H1 (cell line): Measurements from ENCODE around the gene TRIM46. TPM values are rescaled to one million over a fixed set of nuclear protein-coding genes. Genes with fewer than 3 reads are reported as not detected.

ENCODE experiments used
- CTCF ChIA-PET: fragments of 300-600 bp; sonication (Branson Sonifier 250); formaldehyde crosslinking; loops from one replicate; lab custom pipeline; 2021; ENCODE audit not compliant: partially characterized antibody; lab: Charles Lee
- POLR2A ChIA-PET: fragments of 300-600 bp; sonication (Branson Sonifier 250); formaldehyde crosslinking; loops from one replicate; lab custom pipeline; 2021; ENCODE audit warnings: inconsistent platforms; ENCODE audit not compliant: partially characterized antibody; lab: Charles Lee
- DNase-seq, 2 experiments: peaks; one replicate each; pipeline versions ENCODE4 v3.0.0 to v3.0.0-alpha.2; 2010 to 2022; ENCODE audit warnings: low spot score in 2 of 2, low read depth in 1 of 2, mixed read lengths in 1 of 2
- FAIRE-seq: peaks from 2 replicates; lab custom pipeline; 2011; peaks lifted over from hg19 to GRCh38; lab: Jason Lieb, UNC
- H2AFZ ChIP-seq: 2 replicates; pipeline ENCODE4 v1.8.1; 2012; ENCODE audit warnings: low read length, inconsistent platforms
- H2AK5ac ChIP-seq: 2 replicates; pipeline ENCODE4 v1.6.1; 2013; ENCODE audit warnings: low read depth, low read length
- H2BK120ac ChIP-seq: replicated peaks from 2 replicates; pipeline ENCODE3; 2013; ENCODE audit warnings: low read depth, low read length, inconsistent platforms
- H2BK12ac ChIP-seq: 2 replicates; pipeline ENCODE4 v1.6.1; 2013; ENCODE audit warnings: low read depth, low read length
- H2BK15ac ChIP-seq: 2 replicates; pipeline ENCODE4 v1.6.1; 2013; ENCODE audit warnings: low read length
- H2BK20ac ChIP-seq: 2 replicates; pipeline ENCODE4 v1.6.1; 2013; ENCODE audit warnings: low read length
- H2BK5ac ChIP-seq: 2 replicates; pipeline ENCODE4 v1.6.1; 2013; ENCODE audit warnings: low read depth, low read length
- H3K14ac ChIP-seq: 2 replicates; pipeline ENCODE4 v1.6.1; 2013; ENCODE audit warnings: inconsistent platforms; ENCODE audit not compliant: insufficient read length
- H3K18ac ChIP-seq: 2 replicates; pipeline ENCODE4 v1.6.1; 2013; ENCODE audit warnings: low read length; ENCODE audit errors: extremely low read depth
- H3K23ac ChIP-seq: 2 replicates; pipeline ENCODE4 v1.6.1; 2013; ENCODE audit warnings: inconsistent platforms; ENCODE audit not compliant: insufficient read length
- H3K23me2 ChIP-seq: 2 replicates; pipeline ENCODE4 v1.6.1; 2013; ENCODE audit warnings: low read depth, low read length
- H3K27ac ChIP-seq: 2 replicates; pipeline ENCODE4 v1.6.1; 2011; ENCODE audit warnings: low read depth, low read length, inconsistent platforms
- H3K27me3 ChIP-seq, 4 experiments: replicated peaks in 1 of 4; 1 replicate in 1 of 4; 2 replicates in 3 of 4; pipeline versions ENCODE4 v1.6.1 to v1.8.1; 2011 to 2013; ENCODE audit warnings: low read length in 3 of 4, mild to moderate bottlenecking in 3 of 4, inconsistent platforms in 2 of 4, mixed read lengths in 2 of 4, moderate library complexity in 1 of 4; ENCODE audit not compliant: control insufficient read depth in 3 of 4, insufficient read depth in 3 of 4; ENCODE audit errors: extremely low read depth in 1 of 4
- H3K36me3 ChIP-seq, 4 experiments: 2 replicates each; pipeline versions ENCODE4 v1.6.1 to v1.8.1; 2011 to 2013; ENCODE audit warnings: mild to moderate bottlenecking in 4 of 4, low read length in 3 of 4, moderate library complexity in 2 of 4, control low read depth in 1 of 4, inconsistent platforms in 1 of 4; ENCODE audit not compliant: insufficient read depth in 4 of 4, control insufficient read depth in 2 of 4
- H3K4ac ChIP-seq: replicated peaks from 2 replicates; pipeline ENCODE3; 2013; ENCODE audit warnings: low read length, low read depth, mixed read lengths, inconsistent platforms; ENCODE audit not compliant: insufficient read length
- H3K4me1 ChIP-seq, 4 experiments: replicated peaks in 1 of 4; 1 replicate in 1 of 4; 2 replicates in 3 of 4; pipeline versions ENCODE4 v1.6.1 to v1.8.1; 2011 to 2013; ENCODE audit warnings: low read length in 3 of 4, inconsistent platforms in 2 of 4, mixed read lengths in 1 of 4; ENCODE audit not compliant: insufficient read depth in 4 of 4, control insufficient read depth in 3 of 4
- H3K4me2 ChIP-seq, 2 experiments: 2 replicates each; pipeline versions ENCODE4 v1.6.1 to v1.8.1; 2011 to 2013; ENCODE audit warnings: low read depth in 2 of 2, low read length in 2 of 2, control low read depth in 1 of 2, inconsistent platforms in 1 of 2, mild to moderate bottlenecking in 1 of 2; ENCODE audit not compliant: insufficient read depth in 1 of 2
- H3K4me3 ChIP-seq, 4 experiments: fragments of 200-600, 300-600 bp in 1 of 4; sonication (generic), shearing (Covaris generic), sonication (Bioruptor Twin) in 1 of 4; 2 replicates each; pipeline versions ENCODE4 v1.5.1 to v1.8.1; 2011 to 2016; ENCODE audit warnings: low read length in 4 of 4, low read depth in 3 of 4, control low read depth in 2 of 4, inconsistent platforms in 2 of 4, mild to moderate bottlenecking in 2 of 4, mixed read lengths in 1 of 4, moderate library complexity in 1 of 4; ENCODE audit not compliant: insufficient read depth in 2 of 4; ENCODE audit errors: extremely low read depth in 1 of 4
- H3K56ac ChIP-seq: replicated peaks from 2 replicates; pipeline ENCODE3; 2013; ENCODE audit warnings: low read depth, mild to moderate bottlenecking, mixed read lengths, low read length, inconsistent platforms; ENCODE audit not compliant: insufficient read length
- H3K79me1 ChIP-seq: 2 replicates; pipeline ENCODE4 v1.6.1; 2013; ENCODE audit warnings: low read depth, low read length, control low read depth
- H3K79me2 ChIP-seq, 2 experiments: 2 replicates each; pipeline versions ENCODE4 v1.6.1 to v1.8.1; 2012 to 2013; ENCODE audit warnings: low read length in 2 of 2, mild to moderate bottlenecking in 2 of 2, inconsistent platforms in 1 of 2; ENCODE audit not compliant: insufficient read depth in 2 of 2, control insufficient read depth in 1 of 2
- H3K9ac ChIP-seq, 4 experiments: replicated peaks in 1 of 4; 1 replicate in 1 of 4; 2 replicates in 3 of 4; pipeline versions ENCODE4 v1.6.1 to v1.8.1; 2011 to 2013; ENCODE audit warnings: low read depth in 3 of 4, low read length in 3 of 4, control low read depth in 2 of 4, mild to moderate bottlenecking in 2 of 4, moderate library complexity in 2 of 4, inconsistent platforms in 1 of 4; ENCODE audit errors: extremely low read depth in 1 of 4
- H3K9me3 ChIP-seq, 2 experiments: 2 replicates each; pipeline versions ENCODE4 v1.6.1 to v1.8.1; 2012 to 2013; ENCODE audit warnings: mild to moderate bottlenecking in 2 of 2, moderate library complexity in 2 of 2, control low read depth in 1 of 2, inconsistent platforms in 1 of 2, low read depth in 1 of 2, low read length in 1 of 2, mixed read lengths in 1 of 2; ENCODE audit not compliant: insufficient read depth in 2 of 2
- H4K20me1 ChIP-seq, 2 experiments: replicated peaks in 1 of 2; 2 replicates each; pipeline versions ENCODE3 to v1.8.1; 2011 to 2013; ENCODE audit warnings: inconsistent platforms in 2 of 2, low read length in 2 of 2, mild to moderate bottlenecking in 1 of 2; ENCODE audit not compliant: insufficient read depth in 2 of 2, control insufficient read depth in 1 of 2
- H4K5ac ChIP-seq: 2 replicates; pipeline ENCODE4 v1.6.1; 2013; ENCODE audit warnings: low read length, low read depth, mixed read lengths, inconsistent platforms; ENCODE audit not compliant: insufficient read length
- H4K8ac ChIP-seq: 2 replicates; pipeline ENCODE4 v1.8.0; 2013; ENCODE audit warnings: mild to moderate bottlenecking, moderate library complexity, low read length, inconsistent platforms; ENCODE audit not compliant: insufficient read depth; ENCODE audit errors: extremely low read depth
- H4K91ac ChIP-seq: replicated peaks from 2 replicates; pipeline ENCODE3; 2013; ENCODE audit warnings: low read length, mixed read lengths, inconsistent platforms; ENCODE audit not compliant: insufficient read length
- CBX8 ChIP-seq: fragments of 300-800, 300-1000 bp; sonication (generic); IDR thresholded peaks from 2 replicates; pipeline ENCODE4 v1.7.1; 2016; ENCODE audit warnings: low read depth, low read length, borderline replicate concordance
- CTCF ChIP-seq, 3 experiments: IDR thresholded peaks; 1 replicate in 2 of 3; 2 replicates in 1 of 3; pipeline versions ENCODE4 v1.5.1 to v1.6.1; 2011; ENCODE audit warnings: low read length in 3 of 3, mild to moderate bottlenecking in 3 of 3, inconsistent platforms in 2 of 3, low read depth in 1 of 3, moderate library complexity in 1 of 3; ENCODE audit not compliant: insufficient read depth in 1 of 3; ENCODE audit errors: control extremely low read depth in 1 of 3
- POLR2A ChIP-seq, 2 experiments: IDR thresholded peaks; 1 replicate in 1 of 2; 2 replicates in 1 of 2; pipeline ENCODE4 v1.6.1; 2011; ENCODE audit warnings: low read depth in 2 of 2, low read length in 2 of 2, mild to moderate bottlenecking in 2 of 2; ENCODE audit errors: control extremely low read depth in 1 of 2
- POLR2AphosphoS5 ChIP-seq: IDR thresholded peaks from 2 replicates; pipeline ENCODE4 v1.6.1; 2011; ENCODE audit warnings: low read depth, low read length
- SIN3A ChIP-seq, 2 experiments: IDR thresholded peaks in 1 of 2; conservative IDR thresholded peaks in 1 of 2; 2 replicates each; pipeline ENCODE4 v1.6.1; 2011 to 2012; ENCODE audit warnings: low read length in 2 of 2, improper control_type of control experiment in 1 of 2, low read depth in 1 of 2, mild to moderate bottlenecking in 1 of 2
- TAF1 ChIP-seq: IDR thresholded peaks from 2 replicates; pipeline ENCODE4 v1.6.1; 2011; ENCODE audit warnings: mild to moderate bottlenecking, low read depth, low read length
- TEAD4 ChIP-seq: IDR thresholded peaks from 2 replicates; pipeline ENCODE4 v1.6.1; 2012; ENCODE audit warnings: low read depth, low read length, inconsistent platforms, mixed read lengths
- WGBS, 2 experiments: shearing (Covaris generic) in 1 of 2; methylation state at CpG; one replicate each; pipeline versions ENCODE4 v1.1.6 to v1.1.7; 2013 to 2015; ENCODE audit warnings: low lambda C conversion rate in 2 of 2, mixed read lengths in 2 of 2, inconsistent platforms in 1 of 2, low coverage in 1 of 2, missing lambda C conversion rate in 1 of 2; ENCODE audit not compliant: insufficient replicate concordance in 2 of 2, insufficient coverage in 1 of 2, insufficient read length in 1 of 2; ENCODE audit errors: extremely low coverage in 1 of 2, missing lambda C conversion rate in 1 of 2; 5-methylcytosine and 5-hydroxymethylcytosine counted together
- polyA plus RNA-seq, 7 experiments: library from polyadenylated mRNA; depleted of rRNA in 3 of 7; stranded (reverse) in 5 of 7; unstranded in 2 of 7; fragments of >200 nt in 5 of 7; fragments of 200-250 nt in 2 of 7; gene quantifications; 1 replicate in 5 of 7; 2 replicates in 1 of 7; 4 replicates in 1 of 7; pipeline versions ENCODE4 v1.2.1 to v1.2.3, GENCODE V29; 2011 to 2013; ENCODE audit warnings: missing spikeins in 2 of 7, mixed read lengths in 2 of 7
- total RNA-seq: library from RNA; stranded (reverse); fragmentation: NEBNext Ultra II Directional; extraction: Animal tissue kit (Norgen Biotek cat#: 25700); gene quantifications from 2 replicates; pipeline ENCODE4 v1.2.1, GENCODE V29; 2021

The TRIM46 gene
- total and polyA plus RNA-seq, 2 of the 8 experiments (the other 6 are each of a cell fraction or from before 2014, with no cell fraction given): 15.5 to 21.6 TPM

GRCh38 chr1:155226188-155226909, 52.7 kb downstream of the TRIM46 start:
- Histone ChIP-seq H3K14ac (no peak overlapping the region), H3K4me1 (peaks cover 0 to 14% (median 4%) of the 10 kb centered on the region in 4 experiments; a peak in 5 of 7 replicates), H3K27me3 (peaks cover 0 to 1% (median 0%) of the 10 kb centered on the region in 4 experiments; a peak in 1 of 7 replicates), H4K8ac (no peak overlapping the region; the same call in 1 of the 2 replicates), H2AK5ac (peak overlapping the region; percentile 45; the same call in 1 of the 2 replicates), H3K18ac (peak overlapping the region; percentile 65; the same call in 1 of the 2 replicates), H4K20me1 (peaks cover 0 to 2% of the 10 kb centered on the region in 2 experiments), H2BK5ac (no peak overlapping the region), H3K79me1 (no peaks in the 10 kb centered on the region), H3K9me3 (no peaks in the 10 kb centered on the region), H3K79me2 (peaks cover 0 to 9% of the 10 kb centered on the region in 2 experiments; a peak in 1 of 4 replicates), H3K36me3 (peaks cover 0 to 3% (median 0%) of the 10 kb centered on the region in 4 experiments; a peak in 1 of 8 replicates), H4K5ac (peak overlapping the region; percentile 50), H2BK20ac (no peak overlapping the region), H2AFZ (no peak overlapping the region), H3K4me2 (peak overlapping the region; percentile 67 to 73), H3K9ac (peak overlapping the region; percentile 67 to 83 (median 76)), H3K4ac (peak overlapping the region; percentile 94), H2BK120ac (no peak overlapping the region), H4K91ac (peak overlapping the region; percentile 8), H3K56ac (peak overlapping the region; percentile 5), H2BK12ac (no peak overlapping the region), H3K4me3 (peak overlapping the region; percentile 67 to 92 (median 82)), H3K23me2 (0 out of 2 replicates have a peak, but pooled peaks cover 10% of the 10 kb centered on the region), H2BK15ac (no peak overlapping the region), H3K23ac (no peak overlapping the region), H3K27ac (peak overlapping the region; percentile 65; the same call in 1 of the 2 replicates)
- DNase-seq (no peak), FAIRE-seq (no peak)
- CTCF ChIA-PET: interaction anchor here (0.6 to 7.2 kb wide), 14 partner anchors 19 to 1349 kb away, joined by 3 to 62 read pairs (median 4); partner anchors contain the start of genes MTX1, THBS3 and TRIM46
- WGBS, 2 experiments: 2% methylated on average over 7 of the region's 7 CpGs; no CpG with 5 or more reads in 1 of the 2 experiments
- POLR2A ChIA-PET: interaction anchor here (0.7 to 11.9 kb wide), 13 partner anchors 7 to 94 kb away, joined by 3 to 235 read pairs (median 5); partner anchors contain the start of genes MTX1, RUSC1 and THBS3
- TF ChIP-seq POLR2A (IDR thresholded peaks at IDR 0.05; ENCODE audit: control extremely low read depth in 1 of 2, low read depth in 2 of 2, low read length in 2 of 2) (peak in 1 of 2 experiments; percentile 65; a peak in 1 of 3 replicates), TEAD4 (no peak), TAF1 (0 out of 2 replicates have a peak, but pooled peaks have one; percentile 36), SIN3A (conservative IDR thresholded peaks at IDR 0.05 in 1 of 2, IDR thresholded peaks at IDR 0.05 in 1 of 2; ENCODE audit: low read depth in 1 of 2, low read length in 2 of 2) (peak in 1 of 2 experiments; percentile 74; a peak in 2 of 4 replicates), CTCF (IDR thresholded peaks at IDR 0.05; ENCODE audit: control extremely low read depth in 1 of 3, insufficient read depth in 1 of 3, low read depth in 1 of 3, low read length in 3 of 3) (peak; percentile 39 to 67 (median 48)), POLR2AphosphoS5 (peak; percentile 15; the same call in 1 of the 2 replicates), CBX8 (no peak)
